ENCODE data around the gene PSMB5.

The PSMB5 gene

DNA sequence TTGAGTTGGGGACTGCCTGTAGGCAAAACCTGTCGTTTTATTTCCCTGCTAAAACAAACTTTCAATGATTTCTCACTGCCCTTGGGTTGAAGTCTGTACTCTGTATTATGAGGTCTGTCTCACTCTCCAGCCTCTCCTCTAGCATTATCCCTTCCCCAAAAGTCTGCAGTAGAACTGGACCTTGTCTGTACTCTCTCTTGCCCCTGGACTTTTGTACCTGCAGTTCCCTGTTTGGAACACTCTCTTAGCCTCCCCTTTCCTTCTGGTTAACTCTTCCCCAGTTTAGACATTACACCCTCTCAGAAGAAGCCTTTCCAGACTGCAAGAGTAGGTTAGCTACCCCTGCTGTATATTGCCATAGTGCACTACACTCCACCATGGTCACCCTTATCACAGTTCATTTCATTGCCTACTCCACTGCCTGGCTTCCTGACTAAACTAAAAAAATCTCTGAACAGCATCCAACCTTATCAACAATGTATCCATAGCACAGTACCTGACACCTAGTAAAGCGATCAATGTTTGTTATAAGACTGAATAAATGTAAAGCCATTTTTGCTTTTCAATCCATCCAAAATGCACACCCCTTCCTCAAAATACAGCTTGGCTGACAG is 48.7 kb downstream of the PSMB5 start:
- no peak for DNase-seq
- TF ChIP-seq, protein P1, sequence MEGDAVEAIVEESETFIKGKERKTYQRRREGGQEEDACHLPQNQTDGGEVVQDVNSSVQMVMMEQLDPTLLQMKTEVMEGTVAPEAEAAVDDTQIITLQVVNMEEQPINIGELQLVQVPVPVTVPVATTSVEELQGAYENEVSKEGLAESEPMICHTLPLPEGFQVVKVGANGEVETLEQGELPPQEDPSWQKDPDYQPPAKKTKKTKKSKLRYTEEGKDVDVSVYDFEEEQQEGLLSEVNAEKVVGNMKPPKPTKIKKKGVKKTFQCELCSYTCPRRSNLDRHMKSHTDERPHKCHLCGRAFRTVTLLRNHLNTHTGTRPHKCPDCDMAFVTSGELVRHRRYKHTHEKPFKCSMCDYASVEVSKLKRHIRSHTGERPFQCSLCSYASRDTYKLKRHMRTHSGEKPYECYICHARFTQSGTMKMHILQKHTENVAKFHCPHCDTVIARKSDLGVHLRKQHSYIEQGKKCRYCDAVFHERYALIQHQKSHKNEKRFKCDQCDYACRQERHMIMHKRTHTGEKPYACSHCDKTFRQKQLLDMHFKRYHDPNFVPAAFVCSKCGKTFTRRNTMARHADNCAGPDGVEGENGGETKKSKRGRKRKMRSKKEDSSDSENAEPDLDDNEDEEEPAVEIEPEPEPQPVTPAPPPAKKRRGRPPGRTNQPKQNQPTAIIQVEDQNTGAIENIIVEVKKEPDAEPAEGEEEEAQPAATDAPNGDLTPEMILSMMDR (IDR thresholded peaks at IDR 0.05; ENCODE audit: borderline replicate concordance, extremely low read depth, low read length, poor library complexity, severe bottlenecking) = no peak
- no peak for TF ChIP-seq EZH2 (IDR thresholded peaks at IDR 0.05; ENCODE audit: borderline replicate concordance, low read depth, low read length, severe bottlenecking)
- no peak overlapping the region for H3K4me2 ChIP-seq (ENCODE audit: insufficient read depth, low read length)
- H4K20me1 ChIP-seq (ENCODE audit: insufficient read depth, low read length) = no peaks in the 10 kb centered on the region
- peaks cover 9% of the 10 kb centered on the region; the same call in 1 of the 2 replicates for H3K79me2 ChIP-seq (ENCODE audit: insufficient read depth, low read length)
- no peaks in the 10 kb centered on the region for H3K9me3 ChIP-seq (ENCODE audit: insufficient read depth, low read length, severe bottlenecking)
- H3K4me3 ChIP-seq (ENCODE audit: low read depth in 1 of 2, low read length in 2 of 2) = no peak overlapping the region
- no peak overlapping the region for H3K27ac ChIP-seq (ENCODE audit: low read length)
- no peak overlapping the region for H2AFZ ChIP-seq (ENCODE audit: low read depth, low read length)
- no peak for ATAC-seq (ENCODE audit: insufficient read depth, low read depth)
- H3K36me3 ChIP-seq (ENCODE audit: insufficient read depth, low read length) = 0 out of 2 replicates have a peak, but pooled peaks cover 8% of the 10 kb centered on the region
- H3K27me3 ChIP-seq (ENCODE audit: insufficient read depth, low read length, poor library complexity) = no peaks in the 10 kb centered on the region
- no peak overlapping the region for H3K9ac ChIP-seq (ENCODE audit: low read depth, low read length)
- peaks cover 25% of the 10 kb centered on the region for H3K4me1 ChIP-seq (ENCODE audit: insufficient read depth, low read length)

DNA sequence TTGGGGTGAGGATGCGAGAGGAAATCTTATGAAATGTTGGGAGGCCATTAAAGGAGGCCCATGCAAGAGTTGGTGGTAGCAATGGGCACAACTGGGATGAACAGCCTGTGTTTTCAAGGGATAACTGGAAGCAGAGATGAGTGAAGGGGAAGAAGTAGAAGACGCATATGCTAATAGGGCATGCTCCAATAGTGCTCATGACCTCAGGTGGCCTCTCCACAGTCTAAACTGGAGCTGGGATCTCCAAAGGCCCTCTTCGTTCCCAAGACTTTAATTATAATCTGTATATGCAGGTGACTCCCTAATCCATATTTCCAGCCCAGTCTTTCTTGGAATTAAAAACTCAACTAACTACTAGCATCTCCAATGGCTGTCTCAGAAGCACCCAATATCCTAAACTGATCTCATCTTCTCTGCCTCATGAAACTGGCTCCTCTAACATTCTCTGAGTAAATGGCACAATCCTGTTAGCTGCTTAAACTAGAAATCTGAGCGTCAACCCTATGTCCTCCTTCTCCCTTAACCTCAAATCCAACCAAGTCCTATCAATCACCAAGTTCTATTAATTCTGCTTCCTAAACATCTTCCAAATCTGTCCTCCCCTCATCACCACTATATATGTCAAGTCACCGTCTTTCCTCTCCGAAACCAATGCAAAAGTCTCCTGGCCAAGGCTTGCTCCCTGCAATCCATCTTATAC is 49.6 kb downstream of the PSMB5 start:
- ATAC-seq (ENCODE audit: insufficient read depth, low read depth) = no peak

DNA sequence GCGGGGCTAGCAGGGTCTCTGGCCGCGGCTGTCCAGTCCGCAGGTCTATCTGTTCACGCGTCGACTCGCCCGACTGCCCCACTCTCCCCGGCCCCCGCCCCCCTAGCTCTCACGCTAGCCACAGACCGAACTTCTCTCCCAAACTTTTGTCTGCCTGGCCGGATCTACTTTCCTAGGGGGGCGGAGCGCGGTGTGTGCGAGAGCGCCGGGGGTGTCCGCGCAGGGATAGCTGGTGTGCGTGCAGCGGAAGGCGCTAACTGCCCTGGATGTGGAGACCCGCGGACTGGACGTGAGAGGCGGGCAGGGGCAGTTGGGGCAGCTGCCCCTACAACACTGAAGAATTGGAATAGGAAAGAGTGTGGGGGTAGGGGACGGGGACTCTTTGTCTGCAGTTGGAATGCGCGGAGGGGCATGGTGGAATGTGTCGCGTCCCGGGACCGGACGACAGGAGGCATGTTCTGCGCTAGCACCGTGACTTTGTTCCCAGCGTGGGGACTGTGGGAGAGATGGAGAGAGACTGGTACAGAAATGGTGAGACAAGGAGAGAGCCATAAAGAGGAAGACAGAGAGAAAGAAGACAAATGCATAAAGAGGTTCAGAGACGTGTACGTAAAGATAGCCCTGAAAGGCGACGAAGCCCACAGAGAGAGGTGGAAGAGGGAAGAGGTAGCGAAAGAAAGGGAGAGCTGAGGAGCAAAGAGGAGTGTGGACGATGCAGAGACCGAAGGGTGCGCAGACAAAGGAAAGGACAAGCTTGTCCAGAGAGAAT is 52.0 kb downstream of the PSMB5 start, which contains the start of gene AJUBA:
TSS of gene AJUBA (minus strand) at position 75 of the 769 bp plus-strand sequence. CDS start 285 bp downstream, outside the sequence.
- H3K4me1 ChIP-seq (ENCODE audit: insufficient read depth, low read length) = peaks cover 47% of the 10 kb centered on the region
- peaks cover 12% of the 10 kb centered on the region; the same call in 1 of the 2 replicates for H3K79me2 ChIP-seq (ENCODE audit: insufficient read depth, low read length)
- H3K4me2 ChIP-seq (ENCODE audit: insufficient read depth, low read length) = peak within 1 kb of the TSS; percentile 77
- ATAC-seq (ENCODE audit: insufficient read depth, low read depth) = peak; percentile 75
- TF ChIP-seq, protein P1 (IDR thresholded peaks at IDR 0.05; ENCODE audit: borderline replicate concordance, extremely low read depth, low read length, poor library complexity, severe bottlenecking) = peak; percentile 10
- no peak for TF ChIP-seq EZH2 (IDR thresholded peaks at IDR 0.05; ENCODE audit: borderline replicate concordance, low read depth, low read length, severe bottlenecking)
- peaks cover 9% of the 10 kb centered on the region; the same call in 1 of the 2 replicates for H4K20me1 ChIP-seq (ENCODE audit: insufficient read depth, low read length)
- H3K9ac ChIP-seq (ENCODE audit: low read depth, low read length) = peak within 1 kb of the TSS; percentile 77
- no peaks in the 10 kb centered on the region for H3K9me3 ChIP-seq (ENCODE audit: insufficient read depth, low read length, severe bottlenecking)
- peak; percentile 91 for DNase-seq
- H3K36me3 ChIP-seq (ENCODE audit: insufficient read depth, low read length) = peaks cover 13% of the 10 kb centered on the region; the same call in 1 of the 2 replicates
- peak within 1 kb of the TSS; percentile 29 to 83 for H3K4me3 ChIP-seq (ENCODE audit: low read depth in 1 of 2, low read length in 2 of 2)
- H3K27ac ChIP-seq (ENCODE audit: low read length) = peak within 1 kb of the TSS; percentile 82
- H2AFZ ChIP-seq (ENCODE audit: low read depth, low read length) = peak within 1 kb of the TSS; percentile 94
- no peaks in the 10 kb centered on the region for H3K27me3 ChIP-seq (ENCODE audit: insufficient read depth, low read length, poor library complexity)

More for the DNA sequence above, 49.6 kb downstream of the PSMB5 start:
- Histone ChIP-seq H4K20me1 (ENCODE audit: insufficient read depth, low read length) (no peaks in the 10 kb centered on the region), H3K27me3 (ENCODE audit: insufficient read depth, low read length, poor library complexity) (no peaks in the 10 kb centered on the region), H3K4me2 (ENCODE audit: insufficient read depth, low read length) (no peak overlapping the region), H3K27ac (ENCODE audit: low read length) (no peak overlapping the region), H3K9ac (ENCODE audit: low read depth, low read length) (no peak overlapping the region), H3K36me3 (ENCODE audit: insufficient read depth, low read length) (0 out of 2 replicates have a peak, but pooled peaks cover 8% of the 10 kb centered on the region), H3K79me2 (ENCODE audit: insufficient read depth, low read length) (peaks cover 12% of the 10 kb centered on the region; the same call in 1 of the 2 replicates), H3K4me3 (ENCODE audit: low read depth in 1 of 2, low read length in 2 of 2) (no peak overlapping the region), H3K4me1 (ENCODE audit: insufficient read depth, low read length) (peaks cover 33% of the 10 kb centered on the region), H3K9me3 (ENCODE audit: insufficient read depth, low read length, severe bottlenecking) (no peaks in the 10 kb centered on the region), H2AFZ (ENCODE audit: low read depth, low read length) (no peak overlapping the region)
- no peak for DNase-seq
- no peak for TF ChIP-seq EZH2 (IDR thresholded peaks at IDR 0.05; ENCODE audit: borderline replicate concordance, low read depth, low read length, severe bottlenecking)
- TF ChIP-seq, protein P1 (IDR thresholded peaks at IDR 0.05; ENCODE audit: borderline replicate concordance, extremely low read depth, low read length, poor library complexity, severe bottlenecking) = no peak

Data from DND-41 (cell line).